Activated T-helper 1 cell treated with anti-CD3 and anti-CD28 coated beads, Interleukin-12 subunit alpha, Interleukin-12 subunit beta, Interleukin-2, Interleukin-4 antibody, amounts not matched to agents 30 ng/mL and 10 ng/mL and 1 ng/mL, durations not matched to agents 14 hours and 24 hours and 36 hours (primary cell): Measurements from ENCODE around the gene HCN1. TPM values are rescaled to one million over a fixed set of nuclear protein-coding genes. Genes with fewer than 3 reads are reported as not detected.

Experiments used
- DNase-seq: peaks from one replicate; pipeline ENCODE4 v3.0.0; 2021; ENCODE audit warnings: low spot score
- H3K27ac Mint-ChIP-seq: one replicate; pipeline ENCODE4 v1.8.0; 2021; ENCODE audit warnings: mild to moderate bottlenecking, mixed read lengths
- H3K27me3 Mint-ChIP-seq: one replicate; pipeline ENCODE4 v1.8.0; 2022; ENCODE audit warnings: mild to moderate bottlenecking, moderate library complexity, mixed read lengths; ENCODE audit not compliant: insufficient read depth
- H3K36me3 Mint-ChIP-seq: one replicate; pipeline ENCODE4 v1.8.0; 2021; ENCODE audit warnings: low read depth, mixed read lengths
- H3K4me1 Mint-ChIP-seq: one replicate; pipeline ENCODE4 v1.8.0; 2021; ENCODE audit warnings: low read depth, mixed read lengths
- H3K4me3 Mint-ChIP-seq: one replicate; pipeline ENCODE4 v1.8.0; 2021; ENCODE audit warnings: mild to moderate bottlenecking, moderate library complexity, mixed read lengths
- H3K9me3 Mint-ChIP-seq: one replicate; pipeline ENCODE4 v1.8.0; 2021; ENCODE audit warnings: mixed read lengths
- intact Hi-C: fragments of 100-400 bp; cut with micrococcal nuclease; formaldehyde crosslinking; loops from one replicate; pipeline ENCODE4 v1.15.1; 2024
- total RNA-seq: library from RNA; stranded (reverse); gene quantifications from 2 replicates; pipeline ENCODE4 v1.2.3, GENCODE V29; 2022

The HCN1 gene
- total RNA-seq, 1 donor from 2014 or later: not detected

DNA sequence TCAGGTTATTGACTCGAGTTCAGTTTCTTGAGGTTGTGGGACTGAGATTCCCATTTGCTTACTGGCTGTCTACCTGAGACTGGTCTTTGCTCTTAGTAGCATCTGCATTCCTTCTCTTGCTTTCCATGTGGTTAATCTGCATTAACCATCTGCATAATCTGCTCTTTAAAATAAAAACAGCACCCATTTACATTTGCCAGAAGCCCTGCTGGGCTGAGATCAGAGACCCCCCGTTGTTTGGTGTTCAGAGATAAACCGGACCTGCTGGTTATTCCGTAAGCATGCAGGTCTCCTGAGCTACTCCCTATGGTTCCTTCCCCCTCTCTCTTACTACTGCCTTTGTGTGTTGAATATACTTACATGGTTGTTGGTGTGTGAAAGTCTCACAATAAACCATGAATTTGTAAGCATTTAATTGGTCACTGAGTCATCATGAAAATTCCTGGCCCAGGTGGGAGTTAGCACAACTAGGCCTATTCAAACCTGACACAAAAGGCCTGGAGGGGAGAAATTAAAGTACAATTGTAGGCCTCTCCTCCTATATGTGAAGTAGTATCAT lies 490.7 kb downstream of the HCN1 start:
- Mint-ChIP-seq H3K4me1 (no peaks in the 10 kb centered on the region), H3K27me3 (no peaks in the 10 kb centered on the region), H3K27ac (no peak overlapping the region), H3K4me3 (no peak overlapping the region), H3K9me3 (peaks cover 11% of the 10 kb centered on the region), H3K36me3 (no peaks in the 10 kb centered on the region)
- DNase-seq: no peak
- intact Hi-C loops: no loop called here
